IMR-90 (cell line): ENCODE data around the gene IER5. TPM values are rescaled to one million over a fixed set of nuclear protein-coding genes. Genes with fewer than 3 reads are reported as not detected.
A peak's percentile ranks its signal among the peaks of the same experiment; 100 is the strongest.

ENCODE experiments used
- ATAC-seq: fragments of 200-7000 bp; cut with Tn5 transposase; 2 replicates; pipeline ENCODE4 v1.9.1; 2020; ENCODE audit warnings: low read depth, mild to moderate bottlenecking, moderate library complexity
- BruUV-seq: library from RNA; stranded (reverse); fragments of 400-500 nt; replicated peaks from 2 replicates; lab custom pipeline; 2021; lab: Mats Ljungman, UMichigan
- CTCF ChIA-PET: fragments of 300-600 bp; formaldehyde crosslinking; extraction: SDS; loops from one replicate; lab custom pipeline; 2021; ENCODE audit warnings: antibody characterized with exemption; lab: Yijun Ruan, JAX
- POLR2A ChIA-PET: fragments of 300-600 bp; sonication (Branson Sonifier 250); formaldehyde crosslinking; loops from one replicate; lab custom pipeline; 2022; ENCODE audit warnings: antibody characterized with exemption; ENCODE audit not compliant: unreplicated experiment; lab: Charles Lee
- DNase-seq: peaks from one replicate; pipeline ENCODE4 v3.0.0; 2013
- H2AFZ ChIP-seq: replicated peaks from 2 replicates; pipeline ENCODE3; 2013; ENCODE audit warnings: low read length, mild to moderate bottlenecking; ENCODE audit not compliant: poor library complexity
- H2AK5ac ChIP-seq: 2 replicates; pipeline ENCODE4 v1.6.1; 2013; ENCODE audit warnings: low read depth, low read length, inconsistent platforms
- H2AK9ac ChIP-seq: replicated peaks from 2 replicates; pipeline ENCODE3; 2013; ENCODE audit warnings: mild to moderate bottlenecking, low read depth, low read length, moderate library complexity; ENCODE audit not compliant: poor library complexity
- H2BK120ac ChIP-seq: 2 replicates; pipeline ENCODE4 v1.6.1; 2013; ENCODE audit warnings: low read depth, low read length, inconsistent platforms
- H2BK15ac ChIP-seq: 3 replicates; pipeline ENCODE4 v1.6.1; 2013; ENCODE audit warnings: low read depth, low read length, inconsistent platforms
- H2BK20ac ChIP-seq: 2 replicates; pipeline ENCODE4 v1.6.1; 2013; ENCODE audit warnings: low read depth, mild to moderate bottlenecking, inconsistent platforms, low read length, moderate library complexity
- H2BK5ac ChIP-seq: 2 replicates; pipeline ENCODE4 v1.6.1; 2013; ENCODE audit warnings: mild to moderate bottlenecking, low read depth, low read length, inconsistent platforms; ENCODE audit not compliant: poor library complexity, severe bottlenecking
- H3K14ac ChIP-seq: replicated peaks from 2 replicates; pipeline ENCODE4 v1.6.1; 2013; ENCODE audit warnings: low read depth, low read length, inconsistent platforms
- H3K18ac ChIP-seq: 2 replicates; pipeline ENCODE4 v1.6.1; 2013; ENCODE audit warnings: low read depth, low read length, control low read depth
- H3K23ac ChIP-seq: 2 replicates; pipeline ENCODE4 v1.6.1; 2013; ENCODE audit warnings: low read depth, low read length, inconsistent platforms
- H3K27ac ChIP-seq: 2 replicates; pipeline ENCODE4 v1.5.1; 2013; ENCODE audit warnings: mild to moderate bottlenecking, control low read depth, low read length; ENCODE audit not compliant: insufficient read depth
- H3K27me3 ChIP-seq: 2 replicates; pipeline ENCODE4 v1.6.1; 2013; ENCODE audit warnings: low read length; ENCODE audit not compliant: control insufficient read depth, insufficient read depth
- H3K36me3 ChIP-seq: 2 replicates; pipeline ENCODE4 v1.6.1; 2013; ENCODE audit warnings: low read length, mixed read lengths; ENCODE audit not compliant: control insufficient read depth, insufficient read depth
- H3K4ac ChIP-seq: 2 replicates; pipeline ENCODE4 v1.6.1; 2013; ENCODE audit warnings: low read depth, low read length, inconsistent platforms
- H3K4me1 ChIP-seq: 2 replicates; pipeline ENCODE4 v1.6.1; 2013; ENCODE audit warnings: low read length, mixed read lengths; ENCODE audit not compliant: control insufficient read depth, insufficient read depth
- H3K4me2 ChIP-seq: 2 replicates; pipeline ENCODE4 v1.6.1; 2013; ENCODE audit warnings: low read depth, mild to moderate bottlenecking, control low read depth, low read length, moderate library complexity
- H3K4me3 ChIP-seq: 2 replicates; pipeline ENCODE4 v1.5.1; 2013; ENCODE audit warnings: low read depth, mild to moderate bottlenecking, control low read depth, low read length, moderate library complexity; ENCODE audit not compliant: insufficient read depth
- H3K56ac ChIP-seq: 2 replicates; pipeline ENCODE4 v1.6.1; 2013; ENCODE audit warnings: low read length, inconsistent platforms; ENCODE audit not compliant: insufficient read depth; ENCODE audit errors: extremely low read depth
- H3K79me1 ChIP-seq, 2 experiments: 2 replicates each; pipeline ENCODE4 v1.6.1; 2013; ENCODE audit warnings: low read length in 2 of 2, inconsistent platforms in 1 of 2, low read depth in 1 of 2
- H3K9ac ChIP-seq: 2 replicates; pipeline ENCODE4 v1.6.1; 2013; ENCODE audit warnings: low read depth, low read length, control low read depth
- H3K9me1 ChIP-seq: 2 replicates; pipeline ENCODE4 v1.6.1; 2013; ENCODE audit warnings: low read length, inconsistent platforms; ENCODE audit not compliant: insufficient read depth
- H3K9me3 ChIP-seq: 2 replicates; pipeline ENCODE4 v1.6.1; 2013; ENCODE audit warnings: low read length; ENCODE audit not compliant: control insufficient read depth, insufficient read depth
- H4K20me1 ChIP-seq: 2 replicates; pipeline ENCODE4 v1.6.1; 2013; ENCODE audit warnings: low read length, inconsistent platforms; ENCODE audit not compliant: insufficient read depth
- H4K5ac ChIP-seq: 2 replicates; pipeline ENCODE4 v1.6.1; 2013; ENCODE audit warnings: mild to moderate bottlenecking, low read depth, low read length, control low read depth
- H4K8ac ChIP-seq, 2 experiments: 2 replicates each; pipeline ENCODE4 v1.6.1; 2013; ENCODE audit warnings: low read depth in 2 of 2, low read length in 2 of 2, control low read depth in 1 of 2, inconsistent platforms in 1 of 2
- H4K91ac ChIP-seq: 2 replicates; pipeline ENCODE4 v1.6.1; 2013; ENCODE audit warnings: low read depth, low read length, inconsistent platforms; ENCODE audit not compliant: insufficient read depth
- BHLHE40 ChIP-seq: fragments of 150-350 bp; IDR thresholded peaks from 2 replicates; pipeline ENCODE4 v1.6.1; 2016; ENCODE audit warnings: mild to moderate bottlenecking, low read depth, low read length
- CEBPB ChIP-seq: IDR thresholded peaks from 2 replicates; pipeline ENCODE4 v1.6.1; 2012; ENCODE audit warnings: low read depth, low read length, improper control_type of control experiment
- CHD1 ChIP-seq: IDR thresholded peaks from 2 replicates; pipeline ENCODE4 v1.6.1; 2012; ENCODE audit warnings: low read depth, low read length, improper control_type of control experiment
- CTCF ChIP-seq: conservative IDR thresholded peaks from 2 replicates; pipeline ENCODE4 v1.5.1; 2012; ENCODE audit warnings: mild to moderate bottlenecking, low read depth, low read length, improper control_type of control experiment
- ELK1 ChIP-seq: fragments of 150-350 bp; IDR thresholded peaks from 2 replicates; pipeline ENCODE4 v1.6.1; 2016; ENCODE audit warnings: low read depth, mild to moderate bottlenecking, low read length, moderate library complexity, borderline replicate concordance
- FOS ChIP-seq: fragments of 150-350 bp; IDR thresholded peaks from 2 replicates; pipeline ENCODE4 v1.6.1; 2016; ENCODE audit warnings: low read depth, low read length
- MAFK ChIP-seq: IDR thresholded peaks from 2 replicates; pipeline ENCODE4 v1.6.1; 2012; ENCODE audit warnings: low read depth, low read length, improper control_type of control experiment
- MAZ ChIP-seq: IDR thresholded peaks from 2 replicates; pipeline ENCODE4 v1.6.1; 2012; ENCODE audit warnings: low read depth, mild to moderate bottlenecking, low read length, improper control_type of control experiment, moderate library complexity, borderline replicate concordance
- MXI1 ChIP-seq: IDR thresholded peaks from 2 replicates; pipeline ENCODE4 v1.6.1; 2012; ENCODE audit warnings: low read depth, mild to moderate bottlenecking, low read length, moderate library complexity, borderline replicate concordance
- NFE2L2 ChIP-seq: fragments of 150-350 bp; IDR thresholded peaks from 2 replicates; pipeline ENCODE4 v1.6.1; 2016; ENCODE audit warnings: low read depth, mild to moderate bottlenecking, low read length
- POLR2A ChIP-seq: IDR thresholded peaks from 2 replicates; pipeline ENCODE4 v1.6.1; 2012; ENCODE audit warnings: mild to moderate bottlenecking, low read depth, low read length
- RAD21 ChIP-seq: IDR thresholded peaks from 2 replicates; pipeline ENCODE4 v1.6.1; 2012; ENCODE audit warnings: low read length, improper control_type of control experiment
- RCOR1 ChIP-seq: IDR thresholded peaks from 2 replicates; pipeline ENCODE4 v1.6.1; 2012; ENCODE audit warnings: mild to moderate bottlenecking, low read length, improper control_type of control experiment; ENCODE audit not compliant: insufficient replicate concordance
- RFX5 ChIP-seq: IDR thresholded peaks from 2 replicates; pipeline ENCODE4 v1.8.0; 2012; ENCODE audit warnings: low read depth, mild to moderate bottlenecking, low read length, moderate library complexity
- SMC3 ChIP-seq: fragments of 150-350 bp; IDR thresholded peaks from 2 replicates; pipeline ENCODE4 v1.6.1; 2016; ENCODE audit warnings: low read depth, mild to moderate bottlenecking, antibody characterized with exemption, low read length, moderate library complexity
- USF2 ChIP-seq: fragments of 150-350 bp; IDR thresholded peaks from 2 replicates; pipeline ENCODE4 v1.6.1; 2017; ENCODE audit warnings: mild to moderate bottlenecking, antibody characterized with exemption, low read length, low read depth
- WGBS, 2 experiments: methylation state at CpG; one replicate each; pipeline versions ENCODE4 v1.1.5 to v1.1.7; 2013; ENCODE audit warnings: missing lambda C conversion rate in 2 of 2; ENCODE audit not compliant: insufficient read length in 1 of 2; ENCODE audit errors: extremely low coverage in 2 of 2; 5-methylcytosine and 5-hydroxymethylcytosine counted together
- dilution Hi-C: fragments of 300-500 bp; cut with HindIII; formaldehyde crosslinking; loops from one replicate; pipeline ENCODE4 v1.14.3; 2018; ENCODE audit warnings: low sequenced_read_pairs; ENCODE audit not compliant: unreplicated experiment
- in situ Hi-C: fragments of 300-500 bp; cut with MboI; formaldehyde crosslinking; loops from 3 replicates; pipeline ENCODE4 v1.14.3; 2019; ENCODE audit warnings: low sequenced_read_pairs, inconsistent platforms, mixed read lengths
- intact Hi-C: fragments of 100-400 bp; cut with micrococcal nuclease; formaldehyde crosslinking; loops from 2 replicates; pipeline ENCODE4 v1.10.0; 2022
- polyA plus RNA-seq, 3 experiments: library from polyadenylated mRNA; depleted of rRNA; stranded (reverse); fragments of >200 nt; gene quantifications; 2 replicates each; pipeline ENCODE4 v1.2.3, GENCODE V29; 2012; ENCODE audit warnings: low replicate concordance in 1 of 3
- total RNA-seq: library from RNA; depleted of rRNA; stranded (reverse); fragments of >200 nt; gene quantifications from 2 replicates; pipeline ENCODE4 v1.2.3, GENCODE V29; 2012

IER5 gene
- total and polyA plus RNA-seq, 2 of the 4 experiments (the other 2 are of a cell fraction) = 15.8 to 27.1 TPM

- Histone ChIP-seq H2BK15ac (peak overlapping the region; percentile 75; the same call in 2 of the 3 replicates), H3K4me2 (no peak overlapping the region), H3K9ac (no peak overlapping the region), H4K5ac (no peak overlapping the region), H3K4me3 (no peak overlapping the region), H4K20me1 (peaks cover 25% of the 10 kb centered on the region), H3K4ac (peak overlapping the region; percentile 69), H2BK20ac (peak overlapping the region; percentile 80), H3K27me3 (no peaks in the 10 kb centered on the region), H2AK5ac (peak overlapping the region; percentile 86), H3K14ac (peak overlapping the region; percentile 73), H3K23ac (peak overlapping the region; percentile 35), H3K27ac (no peak overlapping the region), H3K9me1 (peaks cover 13% of the 10 kb centered on the region), H2BK120ac (peak overlapping the region; percentile 61), H3K79me1 (peaks cover 3 to 20% of the 10 kb centered on the region in 2 experiments), H2AK9ac (no peak overlapping the region), H3K18ac (0 out of 2 replicates have a peak overlapping the region, but pooled peaks have one; percentile 2), H4K8ac (peak overlapping the region in 1 of 2 experiments; percentile 44; a peak in 1 of 4 replicates), H3K36me3 (peaks cover 3% of the 10 kb centered on the region; the same call in 1 of the 2 replicates), H4K91ac (peak overlapping the region; percentile 52), H2AFZ (peak overlapping the region; percentile 26), H3K9me3 (no peaks in the 10 kb centered on the region), H2BK5ac (no peak overlapping the region), H3K4me1 (peaks cover 3% of the 10 kb centered on the region), H3K56ac (no peak overlapping the region)
- ChIA-PET CTCF (interaction anchor here (2.1 kb wide), 1 partner anchor 57 kb away, joined by 12 read pairs; no protein-coding TSS in a partner anchor), POLR2A (no interaction called here)
- dilution Hi-C loops (no loop called here), intact Hi-C loops (no loop called here), in situ Hi-C loops (loop anchor here (10.0 kb wide), 1 partner anchor 571 kb away; no protein-coding TSS in a partner anchor)
- BruUV-seq = no TSS peak
- no peak for DNase-seq
- no peak for TF ChIP-seq RCOR1
- TF ChIP-seq CHD1 = no peak
- no peak for TF ChIP-seq CTCF
- TF ChIP-seq BHLHE40 = no peak
- no peak for TF ChIP-seq CEBPB
- TF ChIP-seq NFE2L2 = no peak
- TF ChIP-seq USF2 = no peak
- no peak for TF ChIP-seq SMC3
- TF ChIP-seq POLR2A = no peak
- TF ChIP-seq MAFK = no peak
- no peak for TF ChIP-seq FOS
- no peak for TF ChIP-seq MAZ
- no peak for TF ChIP-seq MXI1
- TF ChIP-seq RFX5 = no peak
- no peak for TF ChIP-seq RAD21
- no peak for TF ChIP-seq ELK1
- ATAC-seq = no peak
- WGBS, 2 experiments = 100% methylated on average over 1 of the region's 1 CpG; no CpG with 5 or more reads in 1 of the 2 experiments
Measured at GRCh38 chr1:181086091-181086490, 2.4 kb upstream of the IER5 start.
